PC-3 (cell line): ENCODE results near the gene FAM184A.

Experiments
- EZH2 ChIP-seq: fragments of 300-600 bp; sonication (generic); IDR thresholded peaks from one replicate; pipeline ENCODE4 v1.6.1; 2017; ENCODE audit warnings: antibody characterized with exemption, mild to moderate bottlenecking, low read length; ENCODE audit not compliant: unreplicated experiment
- TF ChIP-seq, protein P1 (sequence below): fragments of 300-600 bp; sonication (generic); conservative IDR thresholded peaks from 2 replicates; pipeline ENCODE4 v1.5.1; 2017; ENCODE audit warnings: antibody characterized with exemption, low read depth, mild to moderate bottlenecking, low read length

DNA sequence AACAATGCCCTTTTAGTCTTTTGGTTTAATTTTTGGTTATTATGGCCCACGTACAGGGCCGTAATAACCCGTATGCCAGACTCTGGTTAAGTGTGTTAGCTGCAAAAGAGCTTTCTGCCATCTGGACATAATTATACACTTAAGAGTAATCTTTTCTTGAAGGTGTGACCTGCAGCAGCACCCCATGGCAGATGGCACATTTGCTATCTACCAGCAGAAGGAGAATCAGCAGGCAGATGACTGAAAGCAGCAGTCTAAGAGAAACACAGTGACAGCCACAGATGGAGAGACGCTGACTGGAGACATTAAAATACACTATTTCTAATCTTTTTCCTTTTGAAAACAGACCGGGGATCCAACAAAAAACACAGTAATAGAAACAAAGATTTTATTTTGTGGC lies 165.8 kb downstream of the FAM184A start:
- TF ChIP-seq, protein P1, sequence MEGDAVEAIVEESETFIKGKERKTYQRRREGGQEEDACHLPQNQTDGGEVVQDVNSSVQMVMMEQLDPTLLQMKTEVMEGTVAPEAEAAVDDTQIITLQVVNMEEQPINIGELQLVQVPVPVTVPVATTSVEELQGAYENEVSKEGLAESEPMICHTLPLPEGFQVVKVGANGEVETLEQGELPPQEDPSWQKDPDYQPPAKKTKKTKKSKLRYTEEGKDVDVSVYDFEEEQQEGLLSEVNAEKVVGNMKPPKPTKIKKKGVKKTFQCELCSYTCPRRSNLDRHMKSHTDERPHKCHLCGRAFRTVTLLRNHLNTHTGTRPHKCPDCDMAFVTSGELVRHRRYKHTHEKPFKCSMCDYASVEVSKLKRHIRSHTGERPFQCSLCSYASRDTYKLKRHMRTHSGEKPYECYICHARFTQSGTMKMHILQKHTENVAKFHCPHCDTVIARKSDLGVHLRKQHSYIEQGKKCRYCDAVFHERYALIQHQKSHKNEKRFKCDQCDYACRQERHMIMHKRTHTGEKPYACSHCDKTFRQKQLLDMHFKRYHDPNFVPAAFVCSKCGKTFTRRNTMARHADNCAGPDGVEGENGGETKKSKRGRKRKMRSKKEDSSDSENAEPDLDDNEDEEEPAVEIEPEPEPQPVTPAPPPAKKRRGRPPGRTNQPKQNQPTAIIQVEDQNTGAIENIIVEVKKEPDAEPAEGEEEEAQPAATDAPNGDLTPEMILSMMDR = no peak
- no peak for TF ChIP-seq EZH2
